Central memory CD4-positive, alpha-beta T cell (primary cell): ENCODE data around the gene RANBP6.

Source experiments
- DNase-seq: peaks from one replicate; pipeline ENCODE4 v3.0.0; 2022

The RANBP6 gene

GRCh38 chr9:6007058-6007769, 8.2 kb downstream of the RANBP6 start:
- peak; percentile 92 for DNase-seq

DNA sequence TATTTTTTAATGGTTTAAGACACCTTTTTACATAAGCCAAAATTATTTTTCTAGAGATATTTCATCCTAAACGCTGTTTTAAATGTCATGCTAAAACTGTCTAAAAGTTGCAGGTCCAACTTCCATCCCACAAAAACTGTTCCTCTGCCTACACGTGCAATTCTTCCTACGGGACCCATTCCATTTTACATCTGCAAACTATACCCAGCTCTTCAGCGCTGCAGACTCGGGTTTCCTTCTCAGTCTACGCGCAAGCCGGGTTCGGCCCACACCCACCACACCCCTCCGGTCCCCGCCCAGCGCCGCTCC, 8.7 kb downstream of the RANBP6 start:
- DNase-seq: no peak

DNA sequence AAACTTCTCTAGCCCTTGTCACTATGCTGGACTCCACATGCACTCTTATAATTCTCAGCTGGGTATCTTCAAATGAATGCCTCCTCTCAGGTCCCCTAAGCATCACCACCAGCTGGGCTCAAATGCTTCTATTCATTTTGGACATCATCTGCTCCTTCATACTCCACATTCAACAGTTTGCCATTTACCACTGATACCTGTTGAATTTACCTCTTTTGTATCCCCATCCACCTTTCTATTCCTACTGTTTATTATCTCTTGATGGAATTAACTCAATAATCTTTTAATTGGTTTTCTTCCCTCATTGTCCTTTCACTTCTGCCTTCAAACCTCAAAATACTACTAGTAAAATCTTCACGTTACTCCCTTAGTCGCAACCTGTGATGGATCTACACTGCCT, 14.5 kb downstream of the RANBP6 start:
- DNase-seq: no peak

DNA sequence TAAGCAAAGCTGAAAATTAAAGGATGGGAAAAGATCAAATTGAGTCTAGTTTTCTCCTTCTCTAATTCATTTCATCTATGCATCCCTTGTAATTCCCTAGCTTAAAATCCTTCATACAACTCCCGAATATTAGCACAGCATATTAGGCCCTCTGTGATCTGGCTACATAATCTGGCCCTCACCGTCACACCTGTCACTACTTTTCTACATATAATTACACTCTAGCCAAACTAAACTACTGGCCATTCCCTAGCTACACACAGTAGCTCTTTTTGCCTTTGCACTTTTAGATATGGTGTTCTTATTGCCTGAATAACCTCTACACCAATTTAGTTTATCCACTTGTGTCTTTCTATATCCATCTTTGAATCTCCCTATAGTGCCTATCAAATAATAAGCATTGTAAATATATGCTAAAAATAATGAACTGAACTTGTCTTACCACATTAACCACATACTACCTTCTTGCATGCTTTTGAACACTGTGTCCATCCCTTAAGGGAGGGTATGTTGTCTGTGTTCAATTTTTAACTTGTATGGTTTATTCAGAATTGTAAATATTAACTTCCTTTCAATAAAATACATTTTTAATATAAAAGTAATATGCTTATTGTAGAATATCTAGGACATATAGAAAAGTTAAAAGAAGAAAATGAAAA, 15.9 kb downstream of the RANBP6 start:
- DNase-seq: no peak

- no peak for DNase-seq
These were observed 20.9 kb downstream of the RANBP6 start for GRCh38 chr9:5994493-5994892.

- DNase-seq: no peak
These were observed 27.2 kb downstream of the RANBP6 start for GRCh38 chr9:5988265-5988664.

DNA sequence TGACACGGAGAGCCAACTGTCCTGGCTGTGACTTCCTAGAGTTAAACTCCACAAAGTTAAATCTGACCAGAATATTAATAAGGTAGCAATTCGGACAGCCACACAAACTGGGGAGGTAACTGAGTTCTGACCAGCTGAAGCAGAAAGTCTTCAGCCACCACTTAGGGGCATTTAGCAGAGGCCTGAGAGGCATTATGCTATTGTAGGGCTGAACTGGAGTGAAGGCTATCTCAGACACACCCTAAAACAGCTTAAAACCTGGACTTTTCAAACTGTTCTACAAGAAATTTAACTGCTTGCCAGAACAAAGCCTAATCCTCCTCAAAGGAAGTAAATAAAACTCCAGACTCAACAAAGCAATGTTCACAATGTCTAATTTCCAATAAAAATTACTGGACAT, 32.4 kb downstream of the RANBP6 start:
- DNase-seq: no peak

DNA sequence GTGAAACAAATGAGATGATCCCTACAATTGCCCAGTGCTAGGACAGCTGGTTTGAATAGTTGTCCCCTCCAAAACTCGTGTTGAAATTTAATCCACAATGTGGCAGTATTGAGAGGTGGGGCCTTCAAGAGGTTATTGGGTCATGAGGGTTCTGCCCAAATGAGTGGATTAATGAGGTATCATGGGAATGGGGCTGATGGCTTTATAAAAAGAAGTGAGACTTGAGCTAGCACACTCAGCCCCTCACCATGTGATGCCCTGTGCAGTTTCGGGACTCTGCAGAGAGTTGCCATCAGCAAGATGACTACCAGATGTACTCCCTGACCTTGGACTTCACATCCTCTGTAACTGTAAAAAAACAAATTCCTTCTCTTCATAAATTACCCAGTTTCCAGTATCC, 33.1 kb downstream of the RANBP6 start:
- no peak for DNase-seq

DNA sequence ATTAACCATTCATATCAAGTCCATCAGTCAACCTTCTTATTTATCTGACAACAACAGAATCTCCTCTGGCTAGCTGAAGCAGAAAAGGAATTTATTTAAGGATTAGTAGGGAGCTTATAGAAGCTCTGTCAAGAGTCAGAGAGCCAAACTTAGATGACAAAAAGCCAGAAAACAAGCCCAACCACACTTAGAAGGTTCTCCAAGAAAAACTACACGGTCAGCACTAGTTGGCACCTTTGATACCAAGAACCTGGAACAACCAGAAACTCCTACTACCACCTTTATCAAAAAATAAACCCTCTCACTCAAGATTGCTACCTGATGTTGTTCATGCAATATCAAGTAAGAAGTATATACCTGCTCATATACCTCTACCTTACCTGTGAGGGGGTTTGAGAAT, 36.9 kb downstream of the RANBP6 start:
- no peak for DNase-seq

GRCh38 chr9:5976674-5977397, 38.6 kb downstream of the RANBP6 start:
- no peak for DNase-seq

DNA sequence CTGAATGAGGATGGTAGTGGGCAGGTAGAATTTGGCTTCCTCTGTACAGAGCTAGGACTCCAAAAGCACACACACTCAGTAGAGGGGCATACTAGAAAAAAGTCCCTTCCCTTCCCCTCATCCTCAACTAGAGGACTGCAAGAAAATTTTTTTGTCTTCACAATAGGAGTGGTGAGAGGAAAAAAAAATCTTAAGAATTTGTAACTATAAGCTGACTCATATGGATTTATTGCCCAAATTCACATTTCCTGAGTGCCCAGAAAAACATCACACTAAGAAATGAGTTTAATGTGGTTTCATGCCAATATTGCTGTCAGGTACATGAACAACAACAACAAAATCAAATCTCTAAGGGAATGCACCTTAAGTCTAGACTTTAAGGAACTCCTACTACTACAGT, 43.7 kb downstream of the RANBP6 start:
- no peak for DNase-seq
